GM19099 (cell line): ENCODE results near the gene TMEM151A.

Experiments
- POLR2A ChIP-seq: IDR thresholded peaks from 3 replicates; pipeline ENCODE4 v1.6.1; 2011; ENCODE audit warnings: low read depth; ENCODE audit not compliant: insufficient read length; ENCODE audit errors: extremely low read depth

The TMEM151A gene

DNA sequence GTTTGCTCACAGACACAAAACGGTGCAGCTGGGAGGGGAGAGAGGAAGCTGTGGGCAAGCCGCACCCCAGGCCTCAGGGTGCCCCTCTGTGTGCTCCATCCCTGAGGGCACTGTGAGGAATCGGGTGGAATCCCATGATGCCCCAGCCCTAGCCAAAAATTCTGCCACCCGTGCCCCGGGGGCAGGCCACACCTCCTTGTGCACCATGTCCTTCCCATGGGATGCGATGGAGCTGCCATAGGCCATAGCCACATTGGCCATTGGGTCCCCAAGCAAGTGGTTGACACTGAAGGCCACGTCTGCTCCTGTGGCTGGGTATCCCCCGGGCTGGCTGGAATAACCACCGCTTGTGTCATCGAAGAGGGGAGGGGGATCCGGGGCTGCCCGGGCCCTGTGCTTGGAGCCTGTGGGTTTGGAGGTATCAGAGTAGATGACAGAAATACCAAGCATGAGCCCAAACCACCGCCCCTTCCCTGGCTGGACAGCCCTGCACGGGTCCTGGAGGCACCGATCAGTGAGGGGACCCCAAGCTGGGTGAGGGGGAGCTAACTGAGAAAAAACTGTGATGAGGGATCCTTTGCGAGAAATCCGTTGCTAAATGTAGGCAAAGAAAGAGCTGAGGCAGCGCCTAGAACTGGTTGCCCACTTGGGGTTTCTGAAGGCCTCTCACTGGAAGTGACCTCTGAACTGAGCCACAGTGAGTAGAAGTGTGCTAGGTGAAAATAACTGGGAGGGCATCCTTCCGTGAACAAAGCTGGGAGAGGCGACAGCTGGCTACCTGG is 3.6 kb upstream of the TMEM151A start:
- TF ChIP-seq POLR2A: no peak

DNA sequence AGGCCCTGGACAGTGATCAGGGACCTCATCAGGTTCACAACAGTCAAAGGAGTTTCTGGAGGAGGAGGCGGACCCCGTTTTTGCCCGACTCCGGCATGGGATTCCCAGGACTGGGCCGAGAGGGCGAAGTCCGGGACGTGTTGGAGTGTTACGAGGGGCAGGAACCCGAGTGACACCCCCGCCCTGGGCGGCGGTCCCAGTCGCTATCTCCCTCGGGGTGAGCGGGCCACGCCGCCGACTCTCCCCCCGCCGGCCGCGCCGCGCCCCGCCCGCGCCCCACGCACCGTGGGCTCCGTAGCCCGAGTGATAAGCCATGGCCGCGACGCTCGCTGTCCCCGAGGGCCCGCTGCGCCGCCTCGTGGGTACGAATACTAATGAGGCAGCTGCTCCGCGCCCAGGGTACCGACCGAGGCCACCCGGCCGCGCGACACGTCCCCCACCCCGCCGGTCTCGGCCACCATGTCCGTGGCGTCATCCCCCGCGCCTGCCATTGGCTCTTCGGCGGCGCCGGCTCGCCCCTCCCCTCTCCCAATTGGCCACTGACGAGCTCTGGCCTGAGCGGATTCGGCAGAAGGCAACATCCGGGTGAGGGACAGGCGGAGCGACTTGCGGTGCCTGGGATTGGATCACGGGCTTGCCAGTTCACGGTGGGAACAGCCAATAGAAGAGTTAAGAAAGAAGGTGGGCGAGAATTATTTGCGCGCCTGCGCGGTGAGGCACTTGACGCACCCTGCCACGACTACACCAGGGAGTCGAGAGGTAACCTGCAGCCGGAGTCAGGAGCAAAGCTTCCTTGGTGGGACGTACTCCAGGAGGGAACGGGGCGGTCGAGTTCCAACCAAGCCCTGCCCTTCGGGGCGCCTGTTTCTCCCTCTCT is 2.8 kb upstream of the TMEM151A start, which contains the start of gene YIF1A:
Gene YIF1A, minus strand, starts transcription at position 473 of the 877 bp plus-strand sequence. Its CDS starts 158 bp downstream, at position 315.
- TF ChIP-seq POLR2A: peak; percentile 84

DNA sequence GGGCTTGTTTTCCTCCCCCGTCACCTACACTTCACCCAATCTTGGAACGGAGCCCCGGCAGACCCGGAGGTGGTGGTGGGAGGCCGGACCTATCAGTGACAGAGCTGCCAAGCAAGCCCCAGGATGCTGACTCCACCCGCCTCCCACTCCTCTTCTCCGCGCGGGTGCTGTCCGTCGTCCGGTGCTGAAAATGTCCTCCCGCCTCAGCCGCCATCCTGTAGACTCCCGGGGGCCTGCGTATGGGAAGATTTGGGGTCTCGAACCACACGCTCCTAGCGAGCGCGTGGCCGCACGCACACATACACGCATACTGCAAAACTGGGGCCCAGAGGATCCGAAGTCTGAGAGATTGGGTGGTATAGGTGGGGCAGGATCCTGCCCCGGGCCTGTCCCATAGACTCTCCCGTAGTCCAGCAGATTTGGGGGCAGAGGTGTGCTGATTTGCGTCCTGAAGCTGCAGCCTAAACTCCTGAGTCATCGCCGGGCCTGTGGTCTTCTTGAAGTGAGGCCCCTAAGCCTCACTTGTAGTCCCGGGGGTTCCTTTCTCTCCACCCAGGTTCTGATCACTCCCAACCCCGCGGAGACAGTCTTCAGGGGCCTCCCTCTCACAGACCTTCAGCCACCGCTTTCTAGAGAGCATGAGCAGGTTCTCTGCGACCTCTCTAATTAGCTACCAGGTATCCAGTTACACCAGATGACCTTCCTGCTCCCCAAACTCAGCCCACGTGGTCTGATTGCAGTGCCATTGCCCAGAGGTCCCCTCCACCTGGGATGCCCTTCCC is 2.0 kb upstream of the TMEM151A start:
- TF ChIP-seq POLR2A: no peak

DNA sequence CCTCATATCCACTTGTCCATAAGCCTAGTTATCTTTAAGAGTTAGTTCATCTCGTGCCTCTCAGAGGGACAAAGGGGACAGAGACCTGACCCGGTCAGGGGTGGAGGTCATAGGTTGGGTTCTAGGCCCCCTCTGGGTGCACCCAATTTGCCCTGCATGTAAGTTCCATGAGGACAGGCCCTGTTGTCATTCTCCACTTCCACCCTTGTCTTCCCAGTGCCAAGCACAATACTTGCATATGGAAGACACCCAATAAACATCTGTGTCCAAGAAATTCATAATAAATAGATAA is 1.4 kb upstream of the TMEM151A start:
- no peak for TF ChIP-seq POLR2A

DNA sequence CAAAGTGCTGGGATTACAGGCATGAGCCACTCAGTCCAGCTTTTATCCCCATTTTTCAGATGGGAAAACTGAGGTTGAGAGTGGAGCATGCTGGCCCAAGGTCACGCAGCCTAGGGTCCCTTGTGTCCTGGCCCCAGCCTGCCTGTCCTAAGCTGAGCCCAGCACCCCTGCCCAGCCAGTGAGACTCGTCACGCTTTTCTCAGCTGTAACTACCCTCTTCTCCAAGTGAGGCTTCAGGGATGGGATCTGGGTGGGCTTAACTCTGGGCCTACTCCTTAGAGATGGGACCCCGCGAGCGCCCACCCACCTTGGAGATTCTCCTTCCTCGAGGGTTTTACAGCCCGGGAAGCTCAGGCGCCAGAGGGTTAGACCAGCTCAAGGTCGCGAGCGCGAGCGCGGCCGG is 390 bp upstream of the TMEM151A start:
- no peak for TF ChIP-seq POLR2A

DNA sequence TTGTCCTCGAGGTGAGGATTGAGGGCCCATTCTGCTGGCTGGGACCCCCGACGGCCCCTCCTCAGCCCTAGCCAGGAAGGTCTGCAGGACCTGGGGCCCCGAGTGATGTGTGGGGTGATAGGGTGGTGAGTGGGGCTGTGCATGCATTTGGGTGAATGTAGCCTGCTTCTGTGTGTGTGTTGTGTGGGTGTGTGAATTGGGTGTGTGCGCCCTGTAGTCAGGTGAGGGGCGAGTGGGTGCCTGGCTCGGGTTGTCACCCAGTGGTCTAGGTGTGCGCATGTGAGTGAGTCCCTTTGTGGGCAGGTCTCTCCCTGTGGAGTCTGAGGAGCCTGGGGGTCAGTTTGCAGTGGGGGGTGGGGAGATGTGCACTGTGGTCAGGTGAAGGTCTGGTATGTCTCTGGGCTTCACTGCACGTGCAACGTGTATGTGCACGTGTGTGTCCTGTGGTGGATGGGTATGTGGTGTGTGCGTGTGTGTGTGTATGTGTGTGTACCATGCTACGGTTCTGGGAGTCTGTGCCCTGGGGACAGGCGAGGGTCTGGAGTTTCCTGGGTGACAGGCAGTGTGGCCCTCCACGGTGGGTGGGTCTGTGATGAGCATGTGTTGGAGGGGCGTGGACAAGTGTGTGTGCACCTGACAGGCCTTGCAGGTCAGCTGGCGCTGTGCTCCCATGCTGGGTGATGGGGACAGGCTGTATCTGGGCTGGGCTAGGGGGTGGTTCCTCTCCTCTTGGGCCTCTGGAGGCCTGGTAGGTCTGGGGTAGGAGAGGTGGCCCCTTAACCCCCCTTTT is 1.0 kb downstream of the TMEM151A start:
- TF ChIP-seq POLR2A: no peak

DNA sequence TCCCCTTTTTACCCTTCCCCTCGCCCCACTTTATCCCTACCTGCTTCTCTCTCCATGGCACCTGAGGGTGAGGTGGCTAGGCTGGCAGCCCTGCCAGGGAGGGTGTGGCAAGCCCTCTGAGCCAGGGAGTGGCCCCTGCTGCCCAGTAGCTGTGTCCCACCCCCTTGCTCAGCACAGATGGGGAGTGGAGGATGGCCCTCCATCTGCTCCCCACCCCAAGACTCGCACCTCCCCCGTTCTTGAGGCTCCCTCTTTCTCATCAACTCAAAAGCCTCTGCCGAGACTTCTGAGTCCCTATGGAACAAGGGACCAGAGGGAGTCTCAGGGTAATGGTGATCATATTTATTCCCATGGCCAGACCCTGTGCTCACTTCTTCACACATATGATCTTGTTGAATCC is 1.7 kb downstream of the TMEM151A start:
- no peak for TF ChIP-seq POLR2A

DNA sequence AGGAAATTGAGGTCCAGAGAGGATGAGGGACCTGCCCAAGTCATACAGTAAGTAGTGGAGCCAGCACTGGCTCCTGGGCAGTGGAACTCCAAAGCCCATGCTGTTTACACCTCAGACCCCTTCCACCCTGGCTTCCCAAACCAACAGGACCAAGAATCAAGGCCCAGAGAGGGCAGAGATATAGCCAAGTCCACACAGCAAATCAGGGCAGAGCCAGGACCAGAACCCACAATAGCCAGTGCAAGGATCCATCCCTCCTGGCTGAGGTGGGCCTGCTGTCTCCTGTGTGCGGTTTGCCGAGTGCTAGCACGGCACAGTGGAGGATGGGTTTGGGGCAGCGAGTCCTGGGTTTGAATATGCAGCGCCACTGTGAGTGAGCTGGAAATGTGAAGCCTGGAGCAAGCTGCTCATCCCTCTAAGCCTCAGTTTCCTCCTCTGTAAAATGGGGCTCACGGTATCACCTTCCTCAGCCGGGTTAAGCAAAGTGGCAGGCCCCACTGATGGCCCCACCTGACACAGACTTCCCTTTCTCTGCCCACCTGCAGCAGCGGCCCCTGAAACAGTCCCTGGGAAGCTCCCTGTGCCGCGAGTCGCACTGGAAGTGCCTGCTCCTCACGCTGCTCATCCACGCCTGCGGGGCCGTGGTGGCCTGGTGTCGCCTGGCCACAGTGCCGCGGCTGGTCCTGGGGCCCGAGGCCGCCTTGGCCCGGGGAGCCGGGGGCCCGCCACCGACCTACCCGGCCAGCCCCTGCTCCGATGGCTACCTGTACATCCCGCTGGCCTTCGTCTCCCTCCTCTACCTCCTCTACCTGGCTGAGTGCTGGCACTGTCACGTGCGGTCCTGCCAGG is 2.3 kb downstream of the TMEM151A start:
- TF ChIP-seq POLR2A: no peak

DNA sequence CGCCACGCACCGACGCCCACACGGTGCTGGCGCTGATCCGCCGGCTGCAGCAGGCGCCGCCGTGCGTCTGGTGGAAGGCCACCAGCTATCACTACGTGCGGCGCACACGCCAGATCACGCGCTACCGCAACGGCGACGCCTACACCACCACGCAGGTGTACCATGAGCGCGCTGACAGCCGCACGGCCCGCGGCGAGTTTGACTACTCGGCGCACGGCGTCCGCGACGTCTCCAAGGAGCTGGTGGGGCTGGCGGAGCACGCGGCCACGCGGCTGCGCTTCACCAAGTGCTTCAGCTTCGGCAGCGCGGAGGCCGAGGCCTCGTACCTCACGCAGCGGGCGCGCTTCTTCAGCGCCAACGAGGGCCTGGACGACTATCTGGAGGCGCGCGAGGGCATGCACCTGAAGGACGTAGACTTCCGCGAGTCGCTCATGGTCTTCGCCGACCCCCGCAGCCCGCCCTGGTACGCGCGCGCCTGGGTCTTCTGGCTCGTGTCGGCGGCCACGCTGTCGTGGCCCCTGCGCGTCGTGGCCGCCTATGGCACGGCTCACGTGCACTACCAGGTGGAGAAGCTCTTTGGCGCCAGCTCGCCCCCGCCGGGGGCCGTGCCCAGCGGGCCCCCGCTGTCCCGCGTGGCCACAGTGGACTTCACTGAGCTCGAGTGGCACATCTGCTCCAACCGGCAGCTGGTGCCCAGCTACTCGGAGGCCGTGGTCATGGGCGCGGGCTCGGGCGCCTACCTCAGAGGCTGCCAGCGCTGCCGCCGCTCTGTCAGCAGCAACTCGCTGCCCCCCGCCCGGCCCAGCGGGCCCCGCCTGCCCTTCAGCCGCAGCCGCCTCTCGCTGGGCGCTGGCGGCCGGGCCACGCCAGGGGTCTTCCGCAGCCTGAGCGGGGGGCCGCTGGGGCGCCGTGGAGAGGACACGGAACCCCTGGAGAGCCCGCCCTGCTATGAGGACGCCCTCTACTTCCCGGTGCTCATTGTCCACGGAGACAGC is 3.2 kb downstream of the TMEM151A start:
- TF ChIP-seq POLR2A: no peak

DNA sequence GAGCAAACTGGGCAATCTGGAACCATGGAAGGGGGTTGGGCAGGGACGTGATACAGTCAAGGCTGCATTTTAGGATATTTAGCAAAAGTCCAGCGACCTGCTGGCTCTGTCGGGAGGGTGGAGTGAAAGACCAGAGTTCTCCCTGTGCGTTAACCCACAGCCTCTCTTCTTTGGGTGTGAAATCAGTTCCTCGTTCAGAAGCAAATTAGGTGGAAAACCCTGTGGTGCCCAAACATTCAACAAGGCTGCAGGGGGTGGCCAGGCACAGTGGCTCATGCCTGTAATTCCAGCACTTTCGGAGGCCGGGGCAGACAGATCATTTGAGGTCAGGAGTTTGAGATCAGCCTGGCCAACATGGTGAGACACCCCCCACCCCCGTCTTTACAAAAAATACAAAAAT is 5.9 kb downstream of the TMEM151A start:
- TF ChIP-seq POLR2A: no peak

DNA sequence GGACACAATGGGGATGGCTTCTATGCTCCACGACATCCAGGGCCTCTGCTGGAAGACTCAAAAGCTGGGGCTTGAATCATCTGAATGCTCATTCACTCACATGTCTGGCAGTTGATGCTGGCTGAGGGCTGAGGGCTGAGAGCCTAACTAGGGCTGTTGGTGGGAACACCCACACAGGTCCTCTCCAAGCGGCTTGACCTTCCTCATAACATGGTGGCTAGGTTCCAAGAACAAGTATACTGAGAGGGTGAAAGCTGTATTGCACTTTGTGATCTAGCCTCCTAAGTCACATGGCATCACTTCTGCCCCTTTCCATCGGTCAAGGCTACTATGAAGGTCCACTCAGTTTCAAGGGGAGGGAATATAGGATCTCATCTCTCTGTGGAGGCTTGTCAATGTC is 7.5 kb downstream of the TMEM151A start:
- TF ChIP-seq POLR2A: no peak

DNA sequence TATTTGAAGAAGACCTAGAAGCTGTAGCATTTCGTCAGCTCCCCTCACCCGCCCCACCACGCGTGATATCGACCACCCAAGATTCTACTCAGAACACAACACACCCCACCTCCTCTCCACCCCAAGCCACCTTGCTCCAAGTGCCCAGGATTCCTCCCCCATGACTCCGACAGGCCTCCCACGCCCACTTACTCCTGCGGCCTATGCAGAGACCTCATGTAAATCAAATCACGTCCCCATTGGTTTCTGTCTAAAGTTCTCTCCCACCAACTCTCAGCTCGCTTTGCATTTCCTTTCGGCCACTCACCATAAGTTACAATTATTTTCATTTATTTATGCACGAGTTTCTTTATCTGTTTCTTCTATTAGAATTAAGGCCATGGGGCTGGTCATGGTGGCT is 11.0 kb downstream of the TMEM151A start:
- TF ChIP-seq POLR2A: no peak

DNA sequence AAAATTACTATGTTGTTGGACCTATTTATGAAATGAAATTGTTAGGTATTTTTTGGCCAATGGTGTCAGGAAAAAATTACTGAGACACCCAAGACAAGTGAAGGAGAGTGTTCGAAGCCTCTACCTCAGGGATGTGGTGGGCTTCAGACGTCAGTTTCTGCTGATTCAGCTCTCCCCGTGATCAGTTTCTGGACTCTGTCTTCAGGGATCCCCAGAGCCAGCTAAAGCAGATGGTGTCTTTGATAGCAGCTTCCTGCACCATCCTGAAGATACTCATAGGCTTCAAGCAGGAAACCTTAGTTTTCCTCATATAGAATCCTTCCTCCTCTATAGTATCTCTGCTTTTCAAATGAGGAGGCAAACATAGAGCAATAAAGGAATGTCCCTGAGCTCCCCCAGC is 17.8 kb downstream of the TMEM151A start:
- TF ChIP-seq POLR2A: no peak
